OCI-LY3 (cell line): ENCODE measurements around the gene PANX2.

ENCODE experiments used
- H2AFZ ChIP-seq: fragments of 200-600, 300-600 bp; shearing (Covaris generic); 2 replicates; pipeline ENCODE4 v1.6.0; 2014; ENCODE audit warnings: antibody characterized with exemption, low read depth, low read length
- H3K27ac ChIP-seq: fragments of 200-600, 300-600 bp; sonication (generic); 2 replicates; pipeline ENCODE4 v1.5.1; 2014; ENCODE audit warnings: mild to moderate bottlenecking, low read length, moderate library complexity, mixed read lengths
- H3K27me3 ChIP-seq: fragments of 200-600, 300-600 bp; sonication (generic); 2 replicates; pipeline ENCODE4 v1.6.1; 2014; ENCODE audit warnings: low read depth, low read length, mixed read lengths
- H3K36me3 ChIP-seq: fragments of 200-600, 300-600 bp; sonication (generic); replicated peaks from 2 replicates; pipeline ENCODE3; 2014; ENCODE audit warnings: low read depth, low read length, mixed read lengths
- H3K4me1 ChIP-seq: fragments of 300-600, 200-600 bp; sonication (generic); 2 replicates; pipeline ENCODE4 v1.6.1; 2014; ENCODE audit warnings: low read length, mixed read lengths
- H3K4me2 ChIP-seq: fragments of 200-600, 300-600 bp; sonication (generic); 2 replicates; pipeline ENCODE4 v1.6.1; 2014; ENCODE audit warnings: low read length, mixed read lengths
- H3K4me3 ChIP-seq: fragments of 300-600, 200-600 bp; sonication (generic); 2 replicates; pipeline ENCODE4 v1.5.1; 2014; ENCODE audit warnings: antibody characterized with exemption, mild to moderate bottlenecking, low read length, moderate library complexity
- H3K79me2 ChIP-seq: fragments of 300-600, 200-600 bp; shearing (Covaris generic); 2 replicates; pipeline ENCODE4 v1.6.1; 2014; ENCODE audit warnings: mild to moderate bottlenecking, low read length, mixed read lengths
- H3K9ac ChIP-seq: fragments of 300-600, 200-600 bp; shearing (Covaris generic); 2 replicates; pipeline ENCODE4 v1.6.0; 2014; ENCODE audit warnings: mild to moderate bottlenecking, low read length, moderate library complexity
- H3K9me3 ChIP-seq: fragments of 200-600, 300-600 bp; shearing (Covaris generic); 2 replicates; pipeline ENCODE4 v1.6.1; 2014; ENCODE audit warnings: low read length, mixed read lengths; ENCODE audit not compliant: insufficient read depth
- H4K20me1 ChIP-seq: fragments of 200-600, 300-600 bp; sonication (generic); 2 replicates; pipeline ENCODE4 v1.6.1; 2016; ENCODE audit warnings: low read length, mixed read lengths; ENCODE audit not compliant: insufficient read depth
- EZH2phosphoT487 ChIP-seq: fragments of 200-600 bp; shearing (Covaris generic); IDR thresholded peaks from 2 replicates; pipeline ENCODE4 v1.6.1; 2018; ENCODE audit warnings: antibody characterized with exemption, mixed run types, low read depth
- TF ChIP-seq, protein P1 (sequence below): fragments of 200-600, 300-600 bp; sonication (generic); IDR thresholded peaks from 2 replicates; pipeline ENCODE4 v1.5.1; 2014; ENCODE audit warnings: antibody characterized with exemption, low read length, low read depth

The PANX2 gene

DNA sequence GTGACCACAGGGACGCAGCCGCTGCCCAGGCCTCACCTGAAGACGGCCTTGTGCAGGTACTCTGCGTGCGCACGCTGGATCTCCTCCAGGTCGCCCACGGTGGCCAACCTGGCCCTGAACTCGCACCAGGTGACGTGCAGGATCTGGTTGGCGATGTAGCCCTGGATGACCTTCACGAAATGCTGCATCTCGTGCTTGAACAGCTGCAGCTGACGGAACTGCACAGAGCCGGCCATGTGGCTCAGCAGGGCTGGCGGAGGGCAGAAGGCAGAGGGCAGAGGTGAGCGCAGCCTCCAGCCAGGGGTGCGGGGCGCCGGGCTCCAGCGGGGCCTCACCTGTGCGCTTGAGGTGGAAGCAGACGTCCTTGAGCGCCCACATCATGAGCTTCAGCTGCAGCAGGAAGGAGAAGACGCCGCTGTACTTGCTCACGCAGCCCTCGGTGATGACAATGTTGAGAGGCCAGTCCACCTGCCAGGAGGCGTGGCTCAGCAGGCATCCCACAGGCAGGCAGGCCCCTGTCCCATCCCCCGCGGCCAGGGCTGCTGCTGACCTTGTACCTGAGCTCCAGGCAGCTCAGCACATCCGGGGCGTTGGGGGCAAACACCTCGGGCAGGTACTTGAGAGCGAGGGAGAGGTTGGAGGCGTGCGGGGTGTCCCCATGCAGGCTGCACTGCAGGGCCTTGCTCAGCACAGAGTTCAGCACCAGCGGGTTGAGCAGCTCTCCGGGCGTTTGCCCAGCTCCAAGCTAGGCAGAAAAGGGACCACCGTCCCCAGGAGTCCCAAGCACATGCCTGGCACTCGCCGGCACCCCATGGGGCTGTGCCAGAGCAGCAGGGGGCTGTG lies 47.8 kb downstream of the PANX2 start:
- H3K79me2 ChIP-seq: peaks cover 5% of the 10 kb centered on the region; the same call in 1 of the 2 replicates
- no peak overlapping the region for H3K4me2 ChIP-seq
- H3K9me3 ChIP-seq: no peaks in the 10 kb centered on the region
- H4K20me1 ChIP-seq: no peaks in the 10 kb centered on the region
- no peak overlapping the region for H3K4me3 ChIP-seq
- no peak overlapping the region for H3K27ac ChIP-seq
- H2AFZ ChIP-seq: no peak overlapping the region
- H3K36me3 ChIP-seq: peaks cover 2% of the 10 kb centered on the region
- no peaks in the 10 kb centered on the region for H3K27me3 ChIP-seq
- no peaks in the 10 kb centered on the region for H3K4me1 ChIP-seq
- no peak overlapping the region for H3K9ac ChIP-seq
- TF ChIP-seq, protein P1, sequence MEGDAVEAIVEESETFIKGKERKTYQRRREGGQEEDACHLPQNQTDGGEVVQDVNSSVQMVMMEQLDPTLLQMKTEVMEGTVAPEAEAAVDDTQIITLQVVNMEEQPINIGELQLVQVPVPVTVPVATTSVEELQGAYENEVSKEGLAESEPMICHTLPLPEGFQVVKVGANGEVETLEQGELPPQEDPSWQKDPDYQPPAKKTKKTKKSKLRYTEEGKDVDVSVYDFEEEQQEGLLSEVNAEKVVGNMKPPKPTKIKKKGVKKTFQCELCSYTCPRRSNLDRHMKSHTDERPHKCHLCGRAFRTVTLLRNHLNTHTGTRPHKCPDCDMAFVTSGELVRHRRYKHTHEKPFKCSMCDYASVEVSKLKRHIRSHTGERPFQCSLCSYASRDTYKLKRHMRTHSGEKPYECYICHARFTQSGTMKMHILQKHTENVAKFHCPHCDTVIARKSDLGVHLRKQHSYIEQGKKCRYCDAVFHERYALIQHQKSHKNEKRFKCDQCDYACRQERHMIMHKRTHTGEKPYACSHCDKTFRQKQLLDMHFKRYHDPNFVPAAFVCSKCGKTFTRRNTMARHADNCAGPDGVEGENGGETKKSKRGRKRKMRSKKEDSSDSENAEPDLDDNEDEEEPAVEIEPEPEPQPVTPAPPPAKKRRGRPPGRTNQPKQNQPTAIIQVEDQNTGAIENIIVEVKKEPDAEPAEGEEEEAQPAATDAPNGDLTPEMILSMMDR: no peak
- TF ChIP-seq EZH2phosphoT487: no peak

DNA sequence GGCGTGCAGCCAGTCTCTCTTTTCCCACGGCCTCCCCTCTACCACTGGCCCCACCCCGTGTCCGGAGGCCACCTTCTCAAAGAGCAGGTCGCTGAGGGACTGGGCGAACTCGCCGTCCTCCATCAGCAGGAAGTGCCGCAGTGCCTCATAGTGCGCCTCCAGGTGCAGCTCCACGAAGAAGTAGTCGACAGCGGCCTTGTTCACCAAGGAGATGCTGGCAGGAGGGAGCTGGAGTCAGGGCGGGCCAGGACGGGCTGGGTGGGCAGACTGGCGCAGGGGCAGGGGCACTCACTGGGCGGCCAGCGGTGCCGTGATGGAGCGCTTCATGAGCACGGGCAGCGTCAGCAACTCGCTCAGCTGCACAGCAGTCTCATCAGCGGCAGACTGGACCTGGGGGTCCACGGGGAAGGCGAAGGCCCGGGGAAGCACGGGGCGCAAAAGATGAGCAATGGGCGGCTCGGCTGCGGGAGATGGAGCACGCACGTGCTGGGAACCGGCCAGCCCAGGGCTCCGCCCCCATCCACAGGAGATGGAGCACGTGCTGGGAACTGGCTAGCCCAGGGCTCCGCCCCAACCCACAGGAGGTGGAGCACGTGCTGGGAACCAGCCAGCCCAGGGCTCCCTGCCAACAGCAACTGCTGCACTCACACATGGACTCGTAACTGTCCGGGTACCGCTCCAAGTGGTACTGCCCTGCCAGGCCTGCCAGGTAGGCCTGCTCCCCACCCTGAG lies 48.6 kb downstream of the PANX2 start:
- no peaks in the 10 kb centered on the region for H3K9me3 ChIP-seq
- H3K27ac ChIP-seq: no peak overlapping the region
- no peak overlapping the region for H3K4me3 ChIP-seq
- H3K9ac ChIP-seq: no peak overlapping the region
- TF ChIP-seq, protein P1: no peak
- no peak for TF ChIP-seq EZH2phosphoT487
- no peaks in the 10 kb centered on the region for H3K27me3 ChIP-seq
- peaks cover 2% of the 10 kb centered on the region for H3K36me3 ChIP-seq
- no peak overlapping the region for H3K4me2 ChIP-seq
- H3K79me2 ChIP-seq: peaks cover 5% of the 10 kb centered on the region; the same call in 1 of the 2 replicates
- no peaks in the 10 kb centered on the region for H3K4me1 ChIP-seq
- H2AFZ ChIP-seq: no peak overlapping the region
- no peaks in the 10 kb centered on the region for H4K20me1 ChIP-seq

DNA sequence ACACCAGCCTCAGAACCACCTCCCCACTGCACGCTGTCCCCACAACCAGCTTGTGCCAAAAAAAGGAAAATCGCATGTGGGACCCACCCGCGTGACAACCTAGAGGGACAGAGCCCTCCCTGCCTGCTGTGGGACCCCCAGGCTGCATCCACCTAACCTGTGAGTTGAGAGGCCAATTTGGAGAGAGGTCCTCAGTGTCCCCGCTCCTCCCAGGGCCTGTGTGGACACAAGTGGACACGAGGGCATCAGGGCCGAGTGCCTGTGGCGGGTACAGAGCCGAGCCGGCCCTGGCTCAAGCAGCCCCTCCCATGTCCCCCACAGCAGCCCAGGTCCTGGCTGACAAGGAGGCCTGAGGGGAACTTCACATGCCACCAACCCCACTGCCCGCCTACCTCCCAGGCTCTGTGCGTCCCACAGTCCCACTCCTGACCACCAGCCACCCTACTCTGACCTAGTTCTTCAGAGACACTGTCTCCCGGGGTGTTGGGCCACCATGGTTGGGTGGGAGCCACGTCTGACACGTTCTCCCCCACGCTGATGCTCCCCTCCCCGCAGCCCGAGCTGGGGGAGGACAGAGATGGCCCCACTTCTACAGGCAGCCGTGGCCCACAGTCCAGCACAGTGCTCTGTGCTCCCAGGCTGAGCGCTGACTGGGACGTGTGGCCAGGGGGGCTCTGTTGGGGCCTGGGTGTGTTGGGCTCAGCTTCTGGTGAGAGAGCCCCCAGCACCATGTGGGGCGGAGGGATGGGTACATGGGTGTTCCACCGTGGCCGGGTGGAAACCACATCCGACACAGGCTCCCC lies 49.5 kb downstream of the PANX2 start:
- H3K9ac ChIP-seq: no peak overlapping the region
- H4K20me1 ChIP-seq: no peaks in the 10 kb centered on the region
- H3K27ac ChIP-seq: no peak overlapping the region

More for the DNA sequence above, 49.5 kb downstream of the PANX2 start:
- Histone ChIP-seq H3K79me2 (peaks cover 2% of the 10 kb centered on the region; the same call in 1 of the 2 replicates), H2AFZ (no peak overlapping the region), H3K4me1 (no peaks in the 10 kb centered on the region), H3K9me3 (no peaks in the 10 kb centered on the region), H3K36me3 (peaks cover 2% of the 10 kb centered on the region), H3K27me3 (no peaks in the 10 kb centered on the region), H3K4me3 (no peak overlapping the region), H3K4me2 (no peak overlapping the region)
- TF ChIP-seq, protein P1: no peak
- TF ChIP-seq EZH2phosphoT487: no peak
